SK-N-SH (cell line): ENCODE measurements around the gene KLHL14. TPM values are rescaled to one million over a fixed set of nuclear protein-coding genes. Genes with fewer than 3 reads are reported as not detected.

ENCODE experiments used
- CTCF ChIA-PET: fragments of 300-600, 350-600 bp; formaldehyde crosslinking; extraction: SDS; loops from one replicate; lab custom pipeline; 2021; lab: Yijun Ruan, JAX
- POLR2A ChIA-PET: fragments of 350-600 bp; sonication (Branson Sonifier 250); formaldehyde crosslinking; extraction: SDS; loops from one replicate; lab custom pipeline; 2020; ENCODE audit warnings: antibody characterized with exemption, inconsistent platforms; lab: Yijun Ruan, JAX
- DNase-seq: peaks from one replicate; pipeline ENCODE4 v3.0.0; 2012
- H2AFZ ChIP-seq: fragments of 200-600 bp; sonication (generic); 2 replicates; pipeline ENCODE4 v1.8.1; 2016; ENCODE audit warnings: antibody characterized with exemption, mild to moderate bottlenecking, low read depth
- H3F3A ChIP-seq: fragments of 200-600 bp; sonication (generic); replicated peaks from 2 replicates; pipeline ENCODE3; 2016; ENCODE audit warnings: antibody characterized with exemption, mild to moderate bottlenecking; ENCODE audit not compliant: insufficient read depth
- H3K27ac ChIP-seq, 2 experiments: fragments of 200-500 bp in 1 of 2; fragments of 200-600 bp in 1 of 2; sonication (Bioruptor generic) in 1 of 2; sonication (generic), shearing (Covaris generic) in 1 of 2; 2 replicates each; pipeline versions ENCODE4 v1.5.1 to v1.6.1; 2014 to 2016; ENCODE audit warnings: low read depth in 2 of 2, inconsistent platforms in 1 of 2, low read length in 1 of 2, mild to moderate bottlenecking in 1 of 2, mixed read lengths in 1 of 2
- H3K27me3 ChIP-seq: fragments of 200-600 bp; sonication (generic), shearing (Covaris generic); 2 replicates; pipeline ENCODE4 v1.6.1; 2016; ENCODE audit warnings: mixed run types; ENCODE audit not compliant: insufficient read depth
- H3K36me3 ChIP-seq, 2 experiments: fragments of 200-500 bp in 1 of 2; fragments of 200-600 bp in 1 of 2; sonication (Bioruptor generic) in 1 of 2; sonication (generic) in 1 of 2; replicated peaks in 1 of 2; 2 replicates each; pipeline versions ENCODE3 to v1.5.1; 2014 to 2016; ENCODE audit warnings: low read length in 1 of 2, mild to moderate bottlenecking in 1 of 2; ENCODE audit not compliant: insufficient read depth in 2 of 2, control insufficient read depth in 1 of 2
- H3K4me1 ChIP-seq, 2 experiments: fragments of 200-500 bp in 1 of 2; fragments of 200-600 bp in 1 of 2; sonication (Bioruptor generic) in 1 of 2; sonication (generic), shearing (Covaris generic) in 1 of 2; 2 replicates each; pipeline versions ENCODE4 v1.5.1 to v1.6.1; 2014 to 2016; ENCODE audit warnings: low read depth in 1 of 2, low read length in 1 of 2, mixed run types in 1 of 2; ENCODE audit not compliant: insufficient read depth in 2 of 2, control insufficient read depth in 1 of 2
- H3K4me2 ChIP-seq: fragments of 200-600 bp; sonication (generic), shearing (Covaris generic); 2 replicates; pipeline ENCODE4 v1.6.1; 2017; ENCODE audit warnings: mixed run types
- H3K4me3 ChIP-seq, 2 experiments: fragments of 200-500 bp in 1 of 2; fragments of 200-600 bp in 1 of 2; sonication (Bioruptor generic) in 1 of 2; sonication (generic), shearing (Covaris generic) in 1 of 2; 2 replicates each; pipeline versions ENCODE4 v1.5.1 to v1.8.1; 2014 to 2016; ENCODE audit warnings: low read depth in 2 of 2, inconsistent platforms in 1 of 2, low read length in 1 of 2, mild to moderate bottlenecking in 1 of 2, mixed read lengths in 1 of 2, moderate library complexity in 1 of 2
- H3K79me2 ChIP-seq: fragments of 200-600 bp; sonication (generic); 2 replicates; pipeline ENCODE4 v1.8.1; 2017; ENCODE audit warnings: mild to moderate bottlenecking; ENCODE audit not compliant: insufficient read depth
- H3K9ac ChIP-seq: fragments of 200-600 bp; sonication (generic); 2 replicates; pipeline ENCODE4 v1.6.1; 2017; ENCODE audit warnings: mixed run types
- H3K9me2 ChIP-seq: fragments of 200-600 bp; sonication (generic); 2 replicates; pipeline ENCODE4 v1.6.1; 2017; ENCODE audit warnings: mixed run types
- H3K9me3 ChIP-seq: fragments of 200-600 bp; sonication (generic); 2 replicates; pipeline ENCODE4 v1.6.1; 2017; ENCODE audit warnings: mixed run types, mild to moderate bottlenecking, moderate library complexity
- H4K20me1 ChIP-seq: fragments of 200-600 bp; sonication (generic); 2 replicates; pipeline ENCODE4 v1.6.1; 2017; ENCODE audit warnings: mild to moderate bottlenecking, mixed run types; ENCODE audit not compliant: insufficient read depth
- CHD2 ChIP-seq: fragments of 150-350 bp; IDR thresholded peaks from 2 replicates; pipeline ENCODE4 v1.6.1; 2018; ENCODE audit warnings: low read length; ENCODE audit not compliant: partially characterized antibody
- CTCF ChIP-seq: fragments of 200-600 bp; sonication (generic); IDR thresholded peaks from 2 replicates; pipeline ENCODE4 v1.6.1; 2017; ENCODE audit warnings: antibody characterized with exemption, mild to moderate bottlenecking, moderate library complexity
- ELF1 ChIP-seq: IDR thresholded peaks from 2 replicates; pipeline ENCODE4 v1.4.0; 2012
- FOXM1 ChIP-seq: IDR thresholded peaks from 2 replicates; pipeline ENCODE4 v1.4.0; 2012; ENCODE audit warnings: low read depth, mild to moderate bottlenecking
- GATA2 ChIP-seq: sonication (generic); formaldehyde crosslinking; IDR thresholded peaks from 2 replicates; pipeline ENCODE4 v1.5.0; 2020; ENCODE audit warnings: mild to moderate bottlenecking, missing genetic modification reagents
- MEF2A ChIP-seq: IDR thresholded peaks from 2 replicates; pipeline ENCODE4 v1.4.0; 2012; ENCODE audit warnings: low read depth, borderline replicate concordance
- MXI1 ChIP-seq: IDR thresholded peaks from 2 replicates; pipeline ENCODE4 v1.6.1; 2012; ENCODE audit warnings: mild to moderate bottlenecking, low read depth, low read length, improper control_type of control experiment
- NRF1 ChIP-seq: IDR thresholded peaks from 2 replicates; pipeline ENCODE4 v1.6.1; 2012; ENCODE audit warnings: low read depth, mild to moderate bottlenecking, low read length
- PBX3 ChIP-seq: IDR thresholded peaks from 2 replicates; pipeline ENCODE4; 2012
- POLR2AphosphoS5 ChIP-seq: IDR thresholded peaks from 2 replicates; pipeline ENCODE4 v1.6.1; 2012; ENCODE audit warnings: low read depth, low read length
- RXRA ChIP-seq: IDR thresholded peaks from 2 replicates; pipeline ENCODE4 v1.4.0; 2012; ENCODE audit warnings: low read depth, mild to moderate bottlenecking, borderline replicate concordance
- TAF1 ChIP-seq: IDR thresholded peaks from 2 replicates; pipeline ENCODE4 v1.6.1; 2012; ENCODE audit warnings: low read depth, mild to moderate bottlenecking, low read length, moderate library complexity, borderline replicate concordance
- TEAD4 ChIP-seq: IDR thresholded peaks from 2 replicates; pipeline ENCODE4 v1.4.0; 2012; ENCODE audit warnings: mild to moderate bottlenecking, borderline replicate concordance; ENCODE audit not compliant: insufficient read depth
- USF1 ChIP-seq: IDR thresholded peaks from 2 replicates; pipeline ENCODE4 v1.4.0; 2012; ENCODE audit warnings: low read depth, borderline replicate concordance
- USF2 ChIP-seq: fragments of 150-350 bp; IDR thresholded peaks from 2 replicates; pipeline ENCODE4 v1.6.1; 2017; ENCODE audit warnings: antibody characterized with exemption, low read length, low read depth, borderline replicate concordance
- polyA plus RNA-seq, 3 experiments: library from polyadenylated mRNA; depleted of rRNA; stranded (reverse); fragments of >200 nt; gene quantifications; 2 replicates each; pipeline ENCODE4 v1.2.3, GENCODE V29; 2012
- TF ChIP-seq, protein P1 (sequence below): fragments of 150-350 bp; IDR thresholded peaks from 2 replicates; pipeline ENCODE4 v1.6.1; 2016; ENCODE audit warnings: mild to moderate bottlenecking, low read depth, low read length
- TF ChIP-seq, protein P2 (sequence below): IDR thresholded peaks from 2 replicates; pipeline ENCODE4 v1.6.1; 2012; ENCODE audit warnings: mild to moderate bottlenecking, low read depth, low read length, moderate library complexity

The KLHL14 gene
- polyA plus RNA-seq, 1 of the 3 experiments (the other 2 are of a cell fraction), result not detected

- TF ChIP-seq CTCF (no peak), MEF2A (no peak), USF2 (no peak), POLR2AphosphoS5 (no peak), NRF1 (no peak), FOXM1 (no peak), PBX3 (no peak)
- TF ChIP-seq, protein P1, sequence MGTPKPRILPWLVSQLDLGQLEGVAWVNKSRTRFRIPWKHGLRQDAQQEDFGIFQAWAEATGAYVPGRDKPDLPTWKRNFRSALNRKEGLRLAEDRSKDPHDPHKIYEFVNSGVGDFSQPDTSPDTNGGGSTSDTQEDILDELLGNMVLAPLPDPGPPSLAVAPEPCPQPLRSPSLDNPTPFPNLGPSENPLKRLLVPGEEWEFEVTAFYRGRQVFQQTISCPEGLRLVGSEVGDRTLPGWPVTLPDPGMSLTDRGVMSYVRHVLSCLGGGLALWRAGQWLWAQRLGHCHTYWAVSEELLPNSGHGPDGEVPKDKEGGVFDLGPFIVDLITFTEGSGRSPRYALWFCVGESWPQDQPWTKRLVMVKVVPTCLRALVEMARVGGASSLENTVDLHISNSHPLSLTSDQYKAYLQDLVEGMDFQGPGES, result no peak
These were observed 2.8 kb upstream of the KLHL14 start (continued) for GRCh38 chr18:32775628-32776027.

DNA sequence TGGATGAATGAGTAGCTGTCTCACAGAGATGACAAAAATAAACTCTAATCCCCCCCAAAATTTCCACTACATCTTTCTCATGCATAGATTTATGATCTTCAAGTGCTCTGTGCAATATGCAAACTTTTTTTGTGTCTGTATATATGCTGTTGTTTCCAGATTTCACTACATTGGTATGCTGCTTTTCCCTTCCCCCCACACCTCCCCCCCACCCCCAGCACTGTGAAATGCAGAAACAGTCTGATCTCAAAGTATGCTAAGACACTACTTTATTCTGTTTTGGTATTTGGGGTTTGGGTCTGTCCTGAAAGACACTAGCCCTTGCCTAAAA is 524 bp upstream of the KLHL14 start:
- no peak for DNase-seq
- Histone ChIP-seq H3K9me3 (no peaks in the 10 kb centered on the region), H3K9me2 (no peaks in the 10 kb centered on the region), H2AFZ (no peak overlapping the region), H3K9ac (no peak overlapping the region), H3K27ac (no peak overlapping the region), H4K20me1 (no peaks in the 10 kb centered on the region), H3K4me2 (no peak overlapping the region), H3K4me3 (no peak overlapping the region), H3K4me1 (peaks cover 0 to 8% of the 10 kb centered on the region in 2 experiments; a peak in 1 of 4 replicates), H3F3A (no peaks in the 10 kb centered on the region), H3K79me2 (no peaks in the 10 kb centered on the region), H3K27me3 (peaks cover 36% of the 10 kb centered on the region), H3K36me3 (no peaks in the 10 kb centered on the region)
- ChIA-PET POLR2A (no interaction called here), CTCF (no interaction called here)
- TF ChIP-seq NRF1, result no peak
- no peak for TF ChIP-seq TEAD4
- no peak for TF ChIP-seq USF1
- no peak for TF ChIP-seq TAF1
- no peak for TF ChIP-seq RXRA
- TF ChIP-seq, protein P2, sequence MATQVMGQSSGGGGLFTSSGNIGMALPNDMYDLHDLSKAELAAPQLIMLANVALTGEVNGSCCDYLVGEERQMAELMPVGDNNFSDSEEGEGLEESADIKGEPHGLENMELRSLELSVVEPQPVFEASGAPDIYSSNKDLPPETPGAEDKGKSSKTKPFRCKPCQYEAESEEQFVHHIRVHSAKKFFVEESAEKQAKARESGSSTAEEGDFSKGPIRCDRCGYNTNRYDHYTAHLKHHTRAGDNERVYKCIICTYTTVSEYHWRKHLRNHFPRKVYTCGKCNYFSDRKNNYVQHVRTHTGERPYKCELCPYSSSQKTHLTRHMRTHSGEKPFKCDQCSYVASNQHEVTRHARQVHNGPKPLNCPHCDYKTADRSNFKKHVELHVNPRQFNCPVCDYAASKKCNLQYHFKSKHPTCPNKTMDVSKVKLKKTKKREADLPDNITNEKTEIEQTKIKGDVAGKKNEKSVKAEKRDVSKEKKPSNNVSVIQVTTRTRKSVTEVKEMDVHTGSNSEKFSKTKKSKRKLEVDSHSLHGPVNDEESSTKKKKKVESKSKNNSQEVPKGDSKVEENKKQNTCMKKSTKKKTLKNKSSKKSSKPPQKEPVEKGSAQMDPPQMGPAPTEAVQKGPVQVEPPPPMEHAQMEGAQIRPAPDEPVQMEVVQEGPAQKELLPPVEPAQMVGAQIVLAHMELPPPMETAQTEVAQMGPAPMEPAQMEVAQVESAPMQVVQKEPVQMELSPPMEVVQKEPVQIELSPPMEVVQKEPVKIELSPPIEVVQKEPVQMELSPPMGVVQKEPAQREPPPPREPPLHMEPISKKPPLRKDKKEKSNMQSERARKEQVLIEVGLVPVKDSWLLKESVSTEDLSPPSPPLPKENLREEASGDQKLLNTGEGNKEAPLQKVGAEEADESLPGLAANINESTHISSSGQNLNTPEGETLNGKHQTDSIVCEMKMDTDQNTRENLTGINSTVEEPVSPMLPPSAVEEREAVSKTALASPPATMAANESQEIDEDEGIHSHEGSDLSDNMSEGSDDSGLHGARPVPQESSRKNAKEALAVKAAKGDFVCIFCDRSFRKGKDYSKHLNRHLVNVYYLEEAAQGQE, result no peak
- TF ChIP-seq GATA2 (CRISPR knock-in tag), result no peak
- no peak for TF ChIP-seq CHD2
- no peak for TF ChIP-seq MXI1
- TF ChIP-seq ELF1, result no peak
- TF ChIP-seq USF2, result no peak
- TF ChIP-seq MEF2A, result no peak
